T47D (cell line): ENCODE data around the gene PCCA.
A peak's percentile ranks its signal among the peaks of the same experiment; 100 is the strongest.

Source experiments
- DNase-seq, 2 experiments: peaks; one replicate each; pipeline versions ENCODE4 v3.0.0 to v3.0.0-alpha.2; 2011 to 2012; ENCODE audit warnings: low read depth in 1 of 2, low spot score in 1 of 2
- JUND ChIP-seq: IDR thresholded peaks from 2 replicates; pipeline ENCODE4 v1.6.1; 2012; ENCODE audit warnings: low read depth
- in situ Hi-C: cut with HindIII; loops from 2 replicates; pipeline ENCODE4 v1.10.0; 2016; ENCODE audit warnings: low sequenced_read_pairs, low pct_unique_long_range_greater_than_20kb

The PCCA gene

GRCh38 chr13:100537951-100538462, 449.1 kb downstream of the PCCA start:
- no peak for DNase-seq
- no peak for TF ChIP-seq JUND
- in situ Hi-C loops, result no loop called here

- no peak for TF ChIP-seq JUND
- DNase-seq, result no peak
Observed at GRCh38 chr13:100540621-100541020, 451.7 kb downstream of the PCCA start.

DNA sequence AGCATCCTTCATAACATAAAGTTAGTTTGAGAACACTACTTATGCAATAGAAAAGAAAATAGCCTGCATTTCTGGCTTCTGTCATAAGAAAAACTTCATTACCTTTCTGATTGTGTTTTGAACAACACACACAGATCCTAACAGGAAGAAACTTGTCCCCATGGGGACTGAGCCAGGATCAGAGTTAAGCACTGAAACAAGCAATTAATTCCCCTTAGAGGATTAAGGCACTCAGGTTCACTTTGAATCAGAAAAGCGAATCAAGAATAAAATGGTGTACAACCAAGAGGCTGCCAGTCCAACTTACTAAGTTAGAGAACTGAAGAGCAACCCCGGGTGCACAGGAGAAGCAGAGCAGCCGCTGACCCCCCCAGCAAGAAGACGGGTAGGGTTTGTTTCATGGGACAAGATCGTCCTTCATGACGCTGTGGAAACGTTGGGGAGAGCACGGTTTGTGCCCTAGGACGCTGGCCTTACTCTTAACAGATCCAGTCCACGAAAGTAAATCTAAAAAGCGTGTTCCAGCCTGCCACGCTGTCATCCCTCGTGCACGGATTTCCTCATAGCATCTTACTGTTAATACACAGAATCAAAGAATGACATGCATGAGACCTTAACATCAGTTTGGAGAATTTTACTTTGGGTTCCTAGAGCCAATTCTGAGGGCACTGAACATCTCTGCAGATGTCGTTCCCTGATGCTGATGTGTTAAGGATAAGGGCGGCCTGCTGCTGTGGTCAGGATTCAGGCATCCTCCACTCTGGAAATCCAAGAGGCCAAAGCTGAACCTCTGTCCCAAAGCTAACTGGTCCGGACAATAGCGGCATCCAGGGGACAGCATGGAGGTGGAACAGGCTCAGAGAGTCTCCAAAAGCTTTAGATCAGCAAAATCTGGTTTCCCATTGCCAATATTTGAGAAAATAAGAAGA, 453.3 kb downstream of the PCCA start:
- in situ Hi-C loops, result no loop called here
- no peak for TF ChIP-seq JUND
- DNase-seq, result no peak

More at GRCh38 chr13:100540621-100541020, 451.7 kb downstream of the PCCA start:
- in situ Hi-C loops, result no loop called here

DNA sequence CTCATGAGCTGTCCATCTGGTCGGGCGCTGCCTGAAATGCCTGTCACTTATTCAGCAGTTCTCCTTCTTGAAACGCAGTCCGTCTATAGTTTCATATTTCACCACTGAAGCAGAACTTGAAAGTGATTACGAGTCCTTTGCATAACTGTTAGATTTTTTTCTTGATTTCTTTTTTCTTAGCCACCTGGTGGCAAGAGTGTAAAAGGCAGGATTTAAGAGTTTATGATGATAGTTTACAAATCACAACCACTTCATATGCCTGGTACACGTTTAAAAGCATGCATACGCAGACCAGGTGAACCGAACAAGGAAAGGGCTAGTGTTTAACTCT, 453.9 kb downstream of the PCCA start:
- in situ Hi-C loops, result no loop called here
- TF ChIP-seq JUND, result no peak
- DNase-seq, result peak in 1 of 2 experiments; percentile 23

GRCh38 chr13:100543872-100544602, 455.1 kb downstream of the PCCA start:
- in situ Hi-C loops, result no loop called here
- no peak for TF ChIP-seq JUND

GRCh38 chr13:100544866-100545683, 456.2 kb downstream of the PCCA start:
- no peak for TF ChIP-seq JUND
- DNase-seq, result no peak
- in situ Hi-C loops, result no loop called here

More at GRCh38 chr13:100543872-100544602, 455.1 kb downstream of the PCCA start:
- no peak for DNase-seq

DNA sequence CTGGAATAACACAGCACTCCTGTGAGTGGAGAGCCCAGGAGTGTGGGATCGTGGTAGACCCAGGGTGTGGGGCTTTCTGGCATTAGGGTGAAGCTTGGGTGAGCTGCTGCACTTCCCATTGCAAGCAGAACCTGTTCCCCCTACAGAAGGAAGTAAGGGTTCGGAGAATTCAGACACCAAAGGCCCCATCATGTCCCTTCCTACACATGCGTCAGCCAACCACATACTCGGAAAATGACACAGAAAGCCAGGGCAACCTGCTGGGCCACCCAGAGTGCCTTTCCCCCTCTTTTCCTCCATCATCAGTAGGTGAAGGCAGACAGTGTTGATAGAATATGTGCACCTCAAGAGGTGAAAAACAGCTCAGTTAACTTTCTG, 456.8 kb downstream of the PCCA start:
- in situ Hi-C loops, result no loop called here
- no peak for DNase-seq
- TF ChIP-seq JUND, result no peak

- DNase-seq, result no peak
- in situ Hi-C loops, result no loop called here
- TF ChIP-seq JUND, result no peak
Observed at GRCh38 chr13:100546713-100547405, 458.0 kb downstream of the PCCA start.

GRCh38 chr13:100547791-100548201, 458.9 kb downstream of the PCCA start:
- in situ Hi-C loops, result no loop called here

DNA sequence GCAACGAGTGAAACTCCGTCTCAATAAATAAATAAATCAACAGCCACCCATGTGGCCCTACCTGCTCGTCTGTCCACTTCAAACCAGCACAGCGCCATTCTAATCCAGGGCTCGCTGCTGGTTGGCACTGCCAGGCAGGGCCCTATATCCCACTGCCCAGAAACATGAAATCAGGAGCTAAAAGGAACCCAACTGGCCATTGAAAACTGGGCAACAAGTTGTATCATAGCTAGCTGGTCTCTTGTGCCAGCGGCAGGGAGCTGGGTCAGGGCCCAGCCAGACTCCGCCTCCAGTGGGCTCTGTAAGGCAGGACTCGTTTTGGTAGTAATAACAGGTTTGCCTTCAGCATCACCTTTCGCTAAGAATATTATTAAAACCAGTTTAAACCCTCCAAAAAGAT, 460.4 kb downstream of the PCCA start:
- TF ChIP-seq JUND, result no peak
- no peak for DNase-seq
- in situ Hi-C loops, result no loop called here

More at GRCh38 chr13:100547791-100548201, 458.9 kb downstream of the PCCA start:
- peak; percentile 57 to 66 for DNase-seq
- TF ChIP-seq JUND, result no peak

DNA sequence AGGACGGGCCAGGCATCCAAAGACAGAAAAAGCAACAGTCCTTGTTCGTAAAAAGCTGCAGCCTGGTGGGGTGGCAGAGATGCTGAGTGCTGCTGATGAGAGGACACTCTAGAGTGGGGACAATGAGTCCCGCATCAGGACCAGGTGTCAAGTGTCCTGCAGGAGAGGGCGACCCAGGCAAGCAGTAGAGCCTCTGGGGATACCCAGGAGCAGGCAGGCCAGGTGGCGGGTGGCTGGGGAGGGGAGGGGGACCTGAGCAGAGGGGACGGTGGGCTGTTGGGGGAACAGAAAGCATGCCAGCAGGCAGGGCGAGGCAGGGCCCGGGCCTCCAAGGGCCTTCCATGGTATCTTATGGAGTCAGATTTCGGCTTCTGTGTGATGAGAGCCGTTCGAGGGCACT, 463.9 kb downstream of the PCCA start:
- in situ Hi-C loops, result no loop called here
- no peak for DNase-seq
- no peak for TF ChIP-seq JUND

DNA sequence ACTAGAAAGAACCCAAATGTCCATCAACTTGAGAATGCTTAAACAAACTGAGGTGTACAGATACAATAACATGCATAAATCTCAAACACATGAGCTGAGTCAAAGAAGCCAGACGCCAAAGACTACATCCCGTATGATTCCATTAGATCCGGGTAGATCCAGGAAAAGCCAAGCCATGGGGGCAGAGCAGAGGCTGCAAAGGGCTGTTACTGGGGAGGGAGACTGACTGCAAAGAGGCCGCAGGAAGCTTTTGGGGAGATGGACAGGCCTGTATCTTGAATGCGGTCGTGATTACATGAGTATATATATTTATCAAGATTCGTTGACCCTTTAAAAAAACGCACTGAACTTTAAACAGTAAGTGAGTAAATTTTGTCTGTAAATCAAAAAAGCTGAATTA, 471.0 kb downstream of the PCCA start:
- in situ Hi-C loops, result no loop called here
- no peak for TF ChIP-seq JUND
- DNase-seq, result no peak
